LNCAP (cell line): ENCODE data around the gene WDR4.

Experiments
- CTCF ChIP-seq: fragments of 450-650 bp; IDR thresholded peaks from 2 replicates; pipeline ENCODE4 v1.5.1; 2017; ENCODE audit warnings: mild to moderate bottlenecking

The WDR4 gene

GRCh38 chr21:42853621-42854020, 25.7 kb downstream of the WDR4 start:
- no peak for TF ChIP-seq CTCF

- no peak for TF ChIP-seq CTCF
Observed at GRCh38 chr21:42852925-42853570, 26.3 kb downstream of the WDR4 start.

- TF ChIP-seq CTCF = no peak
Observed at GRCh38 chr21:42851812-42852665, 27.3 kb downstream of the WDR4 start.

GRCh38 chr21:42850866-42851391, 28.4 kb downstream of the WDR4 start:
- peak; percentile 56 for TF ChIP-seq CTCF

GRCh38 chr21:42850463-42850862, 28.9 kb downstream of the WDR4 start:
- no peak for TF ChIP-seq CTCF

- no peak for TF ChIP-seq CTCF
Observed at GRCh38 chr21:42849759-42850412, 29.5 kb downstream of the WDR4 start.

GRCh38 chr21:42848932-42849758, 30.2 kb downstream of the WDR4 start:
- no peak for TF ChIP-seq CTCF
